Pancreas (tissue), 10 donors: ENCODE results near the gene MAPT. TPM values are rescaled to one million over a fixed set of nuclear protein-coding genes. Genes with fewer than 3 reads are reported as not detected.

ENCODE experiments used
- ATAC-seq, 4 donors: fragments of 200-7000 bp; cut with Tn5 transposase; one replicate each; pipeline versions ENCODE4 v1.8.0 to v1.9.1; 2020; ENCODE audit warnings: mild to moderate bottlenecking in 4 of 4, moderate library complexity in 4 of 4
- DNase-seq, 6 donors: peaks; one replicate each; pipeline ENCODE4 v3.0.0-alpha.2; 2020
- FAIRE-seq: peaks from 2 replicates; lab custom pipeline; 2012; peaks lifted over from hg19 to GRCh38; lab: Jason Lieb, UNC
- H3K27ac ChIP-seq, 4 donors: fragments of 200-600 bp; sonication (generic); 1 replicate in 3 of 4; 2 replicates in 1 of 4; pipeline versions ENCODE4 v1.5.0 to v1.8.0; 2020
- H3K27me3 ChIP-seq, 4 donors: fragments of 200-600 bp; one replicate each; pipeline ENCODE4 v1.8.0; 2021
- H3K36me3 ChIP-seq, 3 donors: fragments of 200-600 bp; sonication (generic) in 1 of 3; one replicate each; pipeline versions ENCODE4 v1.5.0 to v1.8.0; 2020 to 2021
- H3K4me1 ChIP-seq, 3 donors: fragments of 200-600 bp; one replicate each; pipeline ENCODE4 v1.8.0; 2021
- H3K4me3 ChIP-seq, 4 donors: fragments of 200-600 bp; sonication (generic) in 2 of 4; one replicate each; pipeline versions ENCODE4 v1.5.0 to v1.8.0; 2020 to 2021
- H3K9me3 ChIP-seq, 4 donors: fragments of 200-600 bp; one replicate each; pipeline ENCODE4 v1.8.0; 2021
- WGBS, 2 donors: extraction: QIAGEN DNeasy Blood & Tissue Kit; methylation state at CpG; one replicate each; pipeline ENCODE4 v1.1.7; 2013; 5-methylcytosine and 5-hydroxymethylcytosine counted together
- intact Hi-C, 3 donors: fragments of 100-400 bp; cut with DNase I; formaldehyde crosslinking; loops; one replicate each; pipeline versions ENCODE4 v1.11.1 to v1.14.2; 2022
- polyA plus RNA-seq, 2 donors: library from polyadenylated mRNA; stranded (reverse); fragments of 200-250 nt; gene quantifications; one replicate each; pipeline ENCODE4 v1.2.3, GENCODE V29; 2013
- total RNA-seq, 6 donors: library from RNA; stranded (reverse); fragmentation: NEBNext Ultra II Directional in 4 of 6; extraction: Animal tissue kit (Norgen Biotek cat#: 25700) in 4 of 6; gene quantifications; one replicate each; pipeline versions ENCODE4 v1.2.1 to v1.2.4, GENCODE V29; 2021 to 2023
- TF ChIP-seq, protein P1 (sequence below), 4 donors: fragments of 200-600 bp; sonication (generic) in 3 of 4; IDR thresholded peaks; one replicate each; pipeline versions ENCODE4 v1.5.0 to v1.8.0; 2021; ENCODE audit warnings: antibody characterized with exemption in 4 of 4
- donor health status: healthy with polysubstance abuse.
- donor health status: DM: no; HTN: no; CAD: no; lungs with moderate emphysema.
- donor health status: DM: no; HTN: no; CAD: no.
- donor health status: control.
- donor health status: control.
- donor health status: Bipolar disorder and iron deficiency.
- donor health status: DM: yes; HTN: yes; CAD: no.
- donor health status: DM: no; HTN: no; CAD: no.
- donor health status: DM: no; HTN: no; CAD: no.
- donor health status: DM: yes; HTN: yes; CAD: no.

Gene MAPT
- total and polyA plus RNA-seq, 8 donors = 1.1 to 3.2 (median 1.7) TPM

DNA sequence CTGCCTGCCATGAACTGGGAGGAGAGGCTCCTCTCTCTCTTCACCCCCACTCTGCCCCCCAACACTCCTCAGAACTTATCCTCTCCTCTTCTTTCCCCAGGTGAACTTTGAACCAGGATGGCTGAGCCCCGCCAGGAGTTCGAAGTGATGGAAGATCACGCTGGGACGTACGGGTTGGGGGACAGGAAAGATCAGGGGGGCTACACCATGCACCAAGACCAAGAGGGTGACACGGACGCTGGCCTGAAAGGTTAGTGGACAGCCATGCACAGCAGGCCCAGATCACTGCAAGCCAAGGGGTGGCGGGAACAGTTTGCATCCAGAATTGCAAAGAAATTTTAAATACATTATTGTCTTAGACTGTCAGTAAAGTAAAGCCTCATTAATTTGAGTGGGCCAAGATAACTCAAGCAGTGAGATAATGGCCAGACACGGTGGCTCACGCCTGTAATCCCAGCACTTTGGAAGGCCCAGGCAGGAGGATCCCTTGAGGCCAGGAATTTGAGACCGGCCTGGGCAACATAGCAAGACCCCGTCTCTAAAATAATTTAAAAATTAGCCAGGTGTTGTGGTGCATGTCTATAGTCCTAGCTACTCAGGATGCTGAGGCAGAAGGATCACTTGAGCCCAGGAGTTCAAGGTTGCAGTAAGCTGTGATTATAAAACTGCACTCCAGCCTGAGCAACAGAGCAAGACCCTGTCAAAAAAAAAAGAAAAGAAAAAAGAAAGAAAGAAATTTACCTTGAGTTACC is 68.0 kb downstream of the MAPT start:
- Histone ChIP-seq H3K27ac (no peak overlapping the region), H3K36me3 (no peaks in the 10 kb centered on the region), H3K9me3 (no peaks in the 10 kb centered on the region), H3K27me3 (no peaks in the 10 kb centered on the region), H3K4me1 (no peaks in the 10 kb centered on the region), H3K4me3 (no peak overlapping the region)
- intact Hi-C loops = no loop called here
- TF ChIP-seq, protein P1, sequence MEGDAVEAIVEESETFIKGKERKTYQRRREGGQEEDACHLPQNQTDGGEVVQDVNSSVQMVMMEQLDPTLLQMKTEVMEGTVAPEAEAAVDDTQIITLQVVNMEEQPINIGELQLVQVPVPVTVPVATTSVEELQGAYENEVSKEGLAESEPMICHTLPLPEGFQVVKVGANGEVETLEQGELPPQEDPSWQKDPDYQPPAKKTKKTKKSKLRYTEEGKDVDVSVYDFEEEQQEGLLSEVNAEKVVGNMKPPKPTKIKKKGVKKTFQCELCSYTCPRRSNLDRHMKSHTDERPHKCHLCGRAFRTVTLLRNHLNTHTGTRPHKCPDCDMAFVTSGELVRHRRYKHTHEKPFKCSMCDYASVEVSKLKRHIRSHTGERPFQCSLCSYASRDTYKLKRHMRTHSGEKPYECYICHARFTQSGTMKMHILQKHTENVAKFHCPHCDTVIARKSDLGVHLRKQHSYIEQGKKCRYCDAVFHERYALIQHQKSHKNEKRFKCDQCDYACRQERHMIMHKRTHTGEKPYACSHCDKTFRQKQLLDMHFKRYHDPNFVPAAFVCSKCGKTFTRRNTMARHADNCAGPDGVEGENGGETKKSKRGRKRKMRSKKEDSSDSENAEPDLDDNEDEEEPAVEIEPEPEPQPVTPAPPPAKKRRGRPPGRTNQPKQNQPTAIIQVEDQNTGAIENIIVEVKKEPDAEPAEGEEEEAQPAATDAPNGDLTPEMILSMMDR (IDR thresholded peaks at IDR 0.05) = no peak
- FAIRE-seq (no peak), DNase-seq (no peak), ATAC-seq (no peak)
- WGBS, 2 donors = 89 to 91% methylated on average over 12 of the region's 12 CpGs

DNA sequence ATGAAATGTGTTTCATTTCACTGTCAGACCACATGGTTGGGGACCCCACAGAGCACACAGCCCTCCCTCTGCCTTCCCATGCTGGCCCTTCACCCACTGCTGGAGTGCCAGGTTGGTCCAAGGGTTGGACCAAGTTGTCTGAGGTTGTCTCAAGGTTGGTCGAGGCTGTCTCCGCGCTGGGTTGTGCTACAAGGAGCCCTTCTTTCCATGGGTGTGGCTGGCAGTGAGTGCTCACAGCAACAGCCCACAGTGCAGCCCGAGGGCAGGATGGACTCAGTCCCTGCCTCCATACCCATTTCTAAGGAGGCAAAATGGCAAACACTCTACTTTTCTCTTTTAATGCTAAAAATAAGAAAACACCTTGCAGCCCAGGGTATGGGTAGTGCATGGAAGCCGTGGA is 68.9 kb downstream of the MAPT start:
- Histone ChIP-seq H3K36me3 (no peaks in the 10 kb centered on the region), H3K27ac (no peak overlapping the region), H3K27me3 (no peaks in the 10 kb centered on the region), H3K9me3 (no peaks in the 10 kb centered on the region), H3K4me3 (no peak overlapping the region), H3K4me1 (no peaks in the 10 kb centered on the region)
- intact Hi-C loops = no loop called here
- DNase-seq (no peak), ATAC-seq (no peak), FAIRE-seq (no peak)
- WGBS, 2 donors = 86 to 88% methylated on average over 5 of the region's 5 CpGs
- TF ChIP-seq, protein P1 (IDR thresholded peaks at IDR 0.05) = no peak

DNA sequence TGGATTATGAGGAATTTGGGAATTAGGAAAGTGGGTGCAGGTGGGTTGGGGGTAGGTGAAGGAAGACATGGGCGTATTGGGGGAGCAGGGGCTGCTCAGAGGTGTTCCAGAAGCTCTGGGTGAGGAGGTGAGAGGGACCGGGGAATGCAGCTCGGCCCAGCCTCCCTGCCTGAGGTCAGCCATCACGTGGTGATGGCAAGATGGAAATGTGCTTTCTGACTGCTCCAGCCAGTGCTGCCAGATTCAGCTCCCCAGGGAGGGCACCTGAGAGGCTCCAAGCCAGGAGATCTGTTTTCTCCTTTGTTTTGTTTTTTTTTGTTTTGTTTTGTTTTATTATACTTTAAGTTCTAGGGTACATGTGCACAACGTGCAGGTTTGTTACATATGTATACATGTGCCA is 69.5 kb downstream of the MAPT start:
- Histone ChIP-seq H3K4me3 (no peak overlapping the region), H3K36me3 (no peaks in the 10 kb centered on the region), H3K27ac (no peak overlapping the region), H3K27me3 (no peaks in the 10 kb centered on the region), H3K4me1 (no peaks in the 10 kb centered on the region), H3K9me3 (no peaks in the 10 kb centered on the region)
- DNase-seq (no peak), ATAC-seq (no peak), FAIRE-seq (no peak)
- TF ChIP-seq, protein P1 (IDR thresholded peaks at IDR 0.05) = no peak
- intact Hi-C loops = no loop called here
- 68 to 78% methylated on average over 5 of the region's 5 CpGs for WGBS, 2 donors

DNA sequence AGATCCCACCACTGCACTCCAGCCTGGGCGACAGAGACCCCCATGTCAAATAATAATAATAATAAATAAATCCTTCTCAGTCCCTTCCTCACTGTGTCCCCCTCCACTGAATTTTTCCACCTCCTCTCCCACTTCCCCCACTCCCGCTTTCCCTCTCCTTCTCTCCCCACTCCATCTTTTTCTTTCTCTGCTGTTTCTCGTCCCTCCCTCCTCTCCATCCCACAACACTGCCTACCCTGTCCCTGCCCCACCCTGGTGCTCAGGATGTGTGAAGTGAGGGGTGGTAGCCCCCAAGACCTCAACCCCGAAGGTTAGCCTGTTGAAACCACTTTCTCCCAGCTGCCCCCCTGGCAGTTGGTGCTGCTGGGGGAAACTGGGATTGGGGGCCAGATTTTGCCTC is 70.3 kb downstream of the MAPT start:
- Histone ChIP-seq H3K9me3 (no peaks in the 10 kb centered on the region), H3K27ac (no peak overlapping the region), H3K36me3 (no peaks in the 10 kb centered on the region), H3K27me3 (no peaks in the 10 kb centered on the region), H3K4me1 (no peaks in the 10 kb centered on the region), H3K4me3 (no peak overlapping the region)
- WGBS, 2 donors = 79 to 90% methylated on average over 4 of the region's 4 CpGs
- FAIRE-seq = no peak
- TF ChIP-seq, protein P1 (IDR thresholded peaks at IDR 0.05) = no peak
- ATAC-seq = no peak
- intact Hi-C loops = no loop called here
- DNase-seq = no peak

DNA sequence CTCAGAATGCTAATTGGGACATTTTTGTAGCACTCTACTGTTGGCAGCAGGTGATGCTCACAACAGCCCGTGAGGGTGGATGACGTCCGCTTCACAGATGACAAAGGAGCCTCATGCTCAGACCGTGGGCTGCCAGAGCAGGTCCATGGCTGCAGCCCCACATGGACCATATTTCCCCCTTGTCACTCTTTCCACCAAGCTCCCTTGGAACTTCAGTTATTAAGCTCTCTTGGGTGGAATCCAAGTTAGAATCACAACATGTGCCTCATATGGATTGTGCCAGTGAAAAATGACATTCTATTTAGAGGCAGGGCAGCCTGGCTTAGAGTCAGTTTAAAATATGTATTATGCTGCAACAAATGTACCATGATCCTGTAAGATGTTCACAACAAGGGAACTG is 71.5 kb downstream of the MAPT start:
- Histone ChIP-seq H3K4me3 (no peak overlapping the region), H3K36me3 (no peaks in the 10 kb centered on the region), H3K27ac (no peak overlapping the region), H3K9me3 (no peaks in the 10 kb centered on the region), H3K27me3 (no peaks in the 10 kb centered on the region), H3K4me1 (no peaks in the 10 kb centered on the region)
- intact Hi-C loops = no loop called here
- WGBS, 2 donors = 61 to 70% methylated on average over 4 of the region's 4 CpGs
- DNase-seq (no peak), FAIRE-seq (no peak), ATAC-seq (no peak)
- TF ChIP-seq, protein P1 (IDR thresholded peaks at IDR 0.05) = no peak
